ENCODE measurements around the gene PRG2.
A peak's percentile ranks its signal among the peaks of the same experiment; 100 is the strongest.
"Not testable (repeated sequence)": the region's sequence is repeated elsewhere in the genome, so short reads cannot be mapped to it uniquely, and the experiment has no call there.

PRG2 gene

GRCh38 chr11:57347336-57347735 lies 43.1 kb downstream of the PRG2 start:
- DNase-seq (no peak), ATAC-seq (replicated peaks) (no peak)
- H3K4me3 Mint-ChIP-seq, result no peak overlapping the region
- H3K4me1 Mint-ChIP-seq, result peaks cover 13 to 19% of the 10 kb centered on the region in 2 donors
- peaks cover 4 to 5% of the 10 kb centered on the region in 2 donors for H3K9me3 Mint-ChIP-seq
- H3K36me3 Mint-ChIP-seq, result peaks cover 3 to 5% of the 10 kb centered on the region in 2 donors
- peak overlapping the region; percentile 65 for H3K27ac Mint-ChIP-seq
- H3K27me3 Mint-ChIP-seq, result peaks cover 0 to 22% of the 10 kb centered on the region in 2 donors

GRCh38 chr11:57345555-57346211 lies 44.8 kb downstream of the PRG2 start:
- peaks cover 0 to 20% of the 10 kb centered on the region in 2 donors for H3K27me3 Mint-ChIP-seq
- H3K4me1 Mint-ChIP-seq, result peaks cover 13 to 19% of the 10 kb centered on the region in 2 donors
- DNase-seq (peak; percentile 35), ATAC-seq (replicated peaks) (peak; percentile 78 to 83)
- H3K4me3 Mint-ChIP-seq, result no peak overlapping the region
- no peaks in the 10 kb centered on the region for H3K36me3 Mint-ChIP-seq
- H3K9me3 Mint-ChIP-seq, result no peaks in the 10 kb centered on the region
- no peak overlapping the region for H3K27ac Mint-ChIP-seq

- H3K27me3 Mint-ChIP-seq, result peaks cover 0 to 21% of the 10 kb centered on the region in 2 donors
- H3K9me3 Mint-ChIP-seq, result no peaks in the 10 kb centered on the region
- no peaks in the 10 kb centered on the region for H3K36me3 Mint-ChIP-seq
- peaks cover 11 to 12% of the 10 kb centered on the region in 2 donors for H3K4me1 Mint-ChIP-seq
- H3K4me3 Mint-ChIP-seq, result no peak overlapping the region
- H3K27ac Mint-ChIP-seq, result no peak overlapping the region
- DNase-seq (no peak), ATAC-seq (replicated peaks) (no peak)
These were observed 45.6 kb downstream of the PRG2 start for GRCh38 chr11:57344826-57345225.

- Mint-ChIP-seq H3K4me1 (peaks cover 9% of the 10 kb centered on the region in 2 donors), H3K27ac (no peak overlapping the region), H3K9me3 (no peaks in the 10 kb centered on the region), H3K36me3 (no peaks in the 10 kb centered on the region), H3K4me3 (no peak overlapping the region), H3K27me3 (peaks cover 0 to 20% of the 10 kb centered on the region in 2 donors)
- DNase-seq (no peak), ATAC-seq (replicated peaks) (no peak)
These were observed 46.6 kb downstream of the PRG2 start for GRCh38 chr11:57343825-57344224.

GRCh38 chr11:57342702-57343101 lies 47.7 kb downstream of the PRG2 start:
- Mint-ChIP-seq H3K9me3 (no peaks in the 10 kb centered on the region), H3K36me3 (no peaks in the 10 kb centered on the region), H3K27ac (no peak overlapping the region), H3K4me1 (peaks cover 8 to 9% of the 10 kb centered on the region in 2 donors), H3K4me3 (no peak overlapping the region), H3K27me3 (peaks cover 0 to 18% of the 10 kb centered on the region in 2 donors)
- ATAC-seq (replicated peaks) (no peak), DNase-seq (no peak)

- no peak for DNase-seq
- peaks cover 0 to 15% of the 10 kb centered on the region in 2 donors for H3K27me3 Mint-ChIP-seq
- ATAC-seq (replicated peaks), result no peak
- no peak overlapping the region for H3K27ac Mint-ChIP-seq
- H3K9me3 Mint-ChIP-seq, result no peaks in the 10 kb centered on the region
- peaks cover 8 to 12% of the 10 kb centered on the region in 2 donors for H3K4me1 Mint-ChIP-seq
- no peaks in the 10 kb centered on the region for H3K36me3 Mint-ChIP-seq
- H3K4me3 Mint-ChIP-seq, result no peak overlapping the region
These were observed 49.1 kb downstream of the PRG2 start for GRCh38 chr11:57341250-57341808.

- peaks cover 6 to 11% of the 10 kb centered on the region in 2 donors for H3K4me1 Mint-ChIP-seq
- no peaks in the 10 kb centered on the region for H3K36me3 Mint-ChIP-seq
- no peak overlapping the region for H3K4me3 Mint-ChIP-seq
- H3K9me3 Mint-ChIP-seq, result no peaks in the 10 kb centered on the region
- no peak for ATAC-seq (replicated peaks)
- DNase-seq, result no peak
- no peak overlapping the region for H3K27ac Mint-ChIP-seq
- H3K27me3 Mint-ChIP-seq, result peaks cover 0 to 15% of the 10 kb centered on the region in 2 donors
These were observed 50.3 kb downstream of the PRG2 start for GRCh38 chr11:57340039-57340615.

GRCh38 chr11:57339328-57339727 lies 51.1 kb downstream of the PRG2 start:
- Mint-ChIP-seq H3K4me3 (no peak overlapping the region), H3K9me3 (no peaks in the 10 kb centered on the region), H3K27me3 (peaks cover 0 to 15% of the 10 kb centered on the region in 2 donors), H3K4me1 (peaks cover 14 to 19% of the 10 kb centered on the region in 2 donors), H3K27ac (no peak overlapping the region), H3K36me3 (peaks cover 3 to 6% of the 10 kb centered on the region in 2 donors)
- ATAC-seq (replicated peaks) (no peak), DNase-seq (no peak)

- peaks cover 12 to 15% of the 10 kb centered on the region in 2 donors for H3K36me3 Mint-ChIP-seq
- no peak for ATAC-seq (replicated peaks)
- H3K4me1 Mint-ChIP-seq, result peaks cover 21 to 26% of the 10 kb centered on the region in 2 donors
- no peaks in the 10 kb centered on the region for H3K9me3 Mint-ChIP-seq
- peaks cover 0 to 15% of the 10 kb centered on the region in 2 donors for H3K27me3 Mint-ChIP-seq
- no peak within 1 kb of the TSS for H3K4me3 Mint-ChIP-seq
- no peak for DNase-seq
- H3K27ac Mint-ChIP-seq, result peak within 1 kb of the TSS; percentile 3
These were observed 52.3 kb downstream of the PRG2 start, which contains the start of gene P2RX3 for GRCh38 chr11:57338142-57338541. TSS of gene P2RX3 (plus strand) at chr11:57338352. CDS start at chr11:57338551, 199 bp downstream.

GRCh38 chr11:57336856-57337255 lies 53.6 kb downstream of the PRG2 start:
- H3K27me3 Mint-ChIP-seq, result peaks cover 0 to 11% of the 10 kb centered on the region in 2 donors
- DNase-seq; H3K9me3 Mint-ChIP-seq; ATAC-seq (replicated peaks): not testable (repeated sequence)
- peak overlapping the region in 1 of 2 donors; percentile 99 for H3K4me3 Mint-ChIP-seq
- peaks cover 13 to 26% of the 10 kb centered on the region in 2 donors for H3K36me3 Mint-ChIP-seq
- peak overlapping the region; percentile 100 for H3K27ac Mint-ChIP-seq
- peaks cover 21 to 26% of the 10 kb centered on the region in 2 donors for H3K4me1 Mint-ChIP-seq
